SK-N-SH (cell line): ENCODE results near the gene HDAC4. TPM values are rescaled to one million over a fixed set of nuclear protein-coding genes. Genes with fewer than 3 reads are reported as not detected.

Experiments used
- CTCF ChIA-PET: fragments of 300-600, 350-600 bp; formaldehyde crosslinking; extraction: SDS; loops from one replicate; lab custom pipeline; 2021; lab: Yijun Ruan, JAX
- POLR2A ChIA-PET: fragments of 350-600 bp; sonication (Branson Sonifier 250); formaldehyde crosslinking; extraction: SDS; loops from one replicate; lab custom pipeline; 2020; ENCODE audit warnings: antibody characterized with exemption, inconsistent platforms; lab: Yijun Ruan, JAX
- DNase-seq: peaks from one replicate; pipeline ENCODE4 v3.0.0; 2012
- H2AFZ ChIP-seq: fragments of 200-600 bp; sonication (generic); 2 replicates; pipeline ENCODE4 v1.8.1; 2016; ENCODE audit warnings: antibody characterized with exemption, mild to moderate bottlenecking, low read depth
- H3F3A ChIP-seq: fragments of 200-600 bp; sonication (generic); replicated peaks from 2 replicates; pipeline ENCODE3; 2016; ENCODE audit warnings: antibody characterized with exemption, mild to moderate bottlenecking; ENCODE audit not compliant: insufficient read depth
- H3K27ac ChIP-seq, 2 experiments: fragments of 200-500 bp in 1 of 2; fragments of 200-600 bp in 1 of 2; sonication (Bioruptor generic) in 1 of 2; sonication (generic), shearing (Covaris generic) in 1 of 2; 2 replicates each; pipeline versions ENCODE4 v1.5.1 to v1.6.1; 2014 to 2016; ENCODE audit warnings: low read depth in 2 of 2, inconsistent platforms in 1 of 2, low read length in 1 of 2, mild to moderate bottlenecking in 1 of 2, mixed read lengths in 1 of 2
- H3K27me3 ChIP-seq: fragments of 200-600 bp; sonication (generic), shearing (Covaris generic); 2 replicates; pipeline ENCODE4 v1.6.1; 2016; ENCODE audit warnings: mixed run types; ENCODE audit not compliant: insufficient read depth
- H3K36me3 ChIP-seq, 2 experiments: fragments of 200-500 bp in 1 of 2; fragments of 200-600 bp in 1 of 2; sonication (Bioruptor generic) in 1 of 2; sonication (generic) in 1 of 2; replicated peaks in 1 of 2; 2 replicates each; pipeline versions ENCODE3 to v1.5.1; 2014 to 2016; ENCODE audit warnings: low read length in 1 of 2, mild to moderate bottlenecking in 1 of 2; ENCODE audit not compliant: insufficient read depth in 2 of 2, control insufficient read depth in 1 of 2
- H3K4me1 ChIP-seq, 2 experiments: fragments of 200-500 bp in 1 of 2; fragments of 200-600 bp in 1 of 2; sonication (Bioruptor generic) in 1 of 2; sonication (generic), shearing (Covaris generic) in 1 of 2; 2 replicates each; pipeline versions ENCODE4 v1.5.1 to v1.6.1; 2014 to 2016; ENCODE audit warnings: low read depth in 1 of 2, low read length in 1 of 2, mixed run types in 1 of 2; ENCODE audit not compliant: insufficient read depth in 2 of 2, control insufficient read depth in 1 of 2
- H3K4me2 ChIP-seq: fragments of 200-600 bp; sonication (generic), shearing (Covaris generic); 2 replicates; pipeline ENCODE4 v1.6.1; 2017; ENCODE audit warnings: mixed run types
- H3K4me3 ChIP-seq, 2 experiments: fragments of 200-500 bp in 1 of 2; fragments of 200-600 bp in 1 of 2; sonication (Bioruptor generic) in 1 of 2; sonication (generic), shearing (Covaris generic) in 1 of 2; 2 replicates each; pipeline versions ENCODE4 v1.5.1 to v1.8.1; 2014 to 2016; ENCODE audit warnings: low read depth in 2 of 2, inconsistent platforms in 1 of 2, low read length in 1 of 2, mild to moderate bottlenecking in 1 of 2, mixed read lengths in 1 of 2, moderate library complexity in 1 of 2
- H3K79me2 ChIP-seq: fragments of 200-600 bp; sonication (generic); 2 replicates; pipeline ENCODE4 v1.8.1; 2017; ENCODE audit warnings: mild to moderate bottlenecking; ENCODE audit not compliant: insufficient read depth
- H3K9ac ChIP-seq: fragments of 200-600 bp; sonication (generic); 2 replicates; pipeline ENCODE4 v1.6.1; 2017; ENCODE audit warnings: mixed run types
- H3K9me2 ChIP-seq: fragments of 200-600 bp; sonication (generic); 2 replicates; pipeline ENCODE4 v1.6.1; 2017; ENCODE audit warnings: mixed run types
- H3K9me3 ChIP-seq: fragments of 200-600 bp; sonication (generic); 2 replicates; pipeline ENCODE4 v1.6.1; 2017; ENCODE audit warnings: mixed run types, mild to moderate bottlenecking, moderate library complexity
- H4K20me1 ChIP-seq: fragments of 200-600 bp; sonication (generic); 2 replicates; pipeline ENCODE4 v1.6.1; 2017; ENCODE audit warnings: mild to moderate bottlenecking, mixed run types; ENCODE audit not compliant: insufficient read depth
- CHD2 ChIP-seq: fragments of 150-350 bp; IDR thresholded peaks from 2 replicates; pipeline ENCODE4 v1.6.1; 2018; ENCODE audit warnings: low read length; ENCODE audit not compliant: partially characterized antibody
- ELF1 ChIP-seq: IDR thresholded peaks from 2 replicates; pipeline ENCODE4 v1.4.0; 2012
- EP300 ChIP-seq, 2 experiments: IDR thresholded peaks; 2 replicates each; pipeline versions ENCODE4 v1.4.0 to v1.6.1; 2012; ENCODE audit warnings: borderline replicate concordance in 1 of 2, low read depth in 1 of 2, low read length in 1 of 2
- EZH2phosphoT487 ChIP-seq: fragments of 200-600 bp; sonication (generic); IDR thresholded peaks from 2 replicates; pipeline ENCODE4 v1.6.1; 2017; ENCODE audit warnings: low read depth, mixed run types, mild to moderate bottlenecking, antibody characterized with exemption, moderate library complexity, borderline replicate concordance
- JUND ChIP-seq: IDR thresholded peaks from 2 replicates; pipeline ENCODE4 v1.4.0; 2012
- MEF2A ChIP-seq: IDR thresholded peaks from 2 replicates; pipeline ENCODE4 v1.4.0; 2012; ENCODE audit warnings: low read depth, borderline replicate concordance
- MXI1 ChIP-seq: IDR thresholded peaks from 2 replicates; pipeline ENCODE4 v1.6.1; 2012; ENCODE audit warnings: mild to moderate bottlenecking, low read depth, low read length, improper control_type of control experiment
- NFIC ChIP-seq: IDR thresholded peaks from 2 replicates; pipeline ENCODE4 v1.4.0; 2012; ENCODE audit warnings: borderline replicate concordance
- POLR2AphosphoS5 ChIP-seq: IDR thresholded peaks from 2 replicates; pipeline ENCODE4 v1.6.1; 2012; ENCODE audit warnings: low read depth, low read length
- RCOR1 ChIP-seq: fragments of 150-350 bp; IDR thresholded peaks from 2 replicates; pipeline ENCODE4 v1.6.1; 2017; ENCODE audit warnings: antibody characterized with exemption, low read length
- RXRA ChIP-seq: IDR thresholded peaks from 2 replicates; pipeline ENCODE4 v1.4.0; 2012; ENCODE audit warnings: low read depth, mild to moderate bottlenecking, borderline replicate concordance
- SIN3A ChIP-seq: IDR thresholded peaks from 2 replicates; pipeline ENCODE4 v1.6.1; 2012; ENCODE audit warnings: low read depth, mild to moderate bottlenecking, low read length, moderate library complexity, borderline replicate concordance
- SMC3 ChIP-seq: IDR thresholded peaks from 2 replicates; pipeline ENCODE4 v1.6.1; 2012; ENCODE audit warnings: low read depth, low read length, improper control_type of control experiment
- TEAD4 ChIP-seq: IDR thresholded peaks from 2 replicates; pipeline ENCODE4 v1.4.0; 2012; ENCODE audit warnings: mild to moderate bottlenecking, borderline replicate concordance; ENCODE audit not compliant: insufficient read depth
- WGBS: methylation state at CpG from one replicate; pipeline ENCODE4 v1.1.6; 2017; ENCODE audit warnings: low lambda C conversion rate; 5-methylcytosine and 5-hydroxymethylcytosine counted together
- polyA plus RNA-seq, 3 experiments: library from polyadenylated mRNA; depleted of rRNA; stranded (reverse); fragments of >200 nt; gene quantifications; 2 replicates each; pipeline ENCODE4 v1.2.3, GENCODE V29; 2012
- TF ChIP-seq, protein P1 (sequence below): IDR thresholded peaks from 2 replicates; pipeline ENCODE4 v1.4.0; 2012; ENCODE audit warnings: low read depth, borderline replicate concordance
- TF ChIP-seq, protein P2 (sequence below): fragments of 200-600 bp; sonication (generic); IDR thresholded peaks from 2 replicates; pipeline ENCODE4 v1.6.1; 2017; ENCODE audit warnings: antibody characterized with exemption, mild to moderate bottlenecking, moderate library complexity
- TF ChIP-seq, protein P3 (sequence below): fragments of 150-350 bp; IDR thresholded peaks from 2 replicates; pipeline ENCODE4 v1.6.1; 2017; ENCODE audit warnings: antibody characterized with exemption, low read length, low read depth, borderline replicate concordance
- TF ChIP-seq, protein P4 (sequence below): IDR thresholded peaks from 2 replicates; pipeline ENCODE4 v1.6.1; 2012; ENCODE audit warnings: mild to moderate bottlenecking, low read depth, low read length, moderate library complexity
- TF ChIP-seq, protein P5 (sequence below): IDR thresholded peaks from 2 replicates; pipeline ENCODE4 v1.4.0; 2012; ENCODE audit warnings: low read depth, borderline replicate concordance

Gene HDAC4
- polyA plus RNA-seq, 1 of the 3 experiments (the other 2 are of a cell fraction): 5.5 TPM

DNA sequence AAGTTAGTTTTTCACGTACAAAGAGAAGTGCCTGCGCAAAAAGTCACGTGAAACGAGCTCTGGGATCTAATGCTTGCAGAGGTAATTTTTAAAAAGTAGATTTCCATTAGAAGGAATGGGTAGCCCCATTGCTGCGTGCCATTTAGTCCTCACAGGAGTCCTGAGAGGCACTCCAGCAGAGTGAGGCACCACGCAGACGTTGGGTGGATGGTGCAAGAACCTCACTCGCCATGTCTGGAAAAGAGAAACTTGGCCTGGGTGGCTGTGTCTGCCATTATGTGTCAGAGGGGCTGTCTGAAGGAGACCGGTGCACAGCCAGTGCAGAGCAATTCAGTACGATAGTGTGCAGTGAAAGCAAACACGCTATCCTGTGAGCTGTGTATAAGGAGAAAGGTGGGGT, 1.8 kb upstream of the HDAC4 start:
- H3K9me2 ChIP-seq: no peaks in the 10 kb centered on the region
- H3K27ac ChIP-seq: no peak overlapping the region
- H4K20me1 ChIP-seq: peaks cover 7% of the 10 kb centered on the region; the same call in 1 of the 2 replicates
- H3K4me1 ChIP-seq: peaks cover 15 to 23% of the 10 kb centered on the region in 2 experiments; a peak in 3 of 4 replicates
- ChIA-PET POLR2A (no interaction called here), CTCF (interaction anchor here (0.6 to 1.2 kb wide), 2 partner anchors 99 to 459 kb away, joined by 3 to 4 read pairs; no protein-coding TSS in a partner anchor)
- H3K4me3 ChIP-seq: no peak overlapping the region
- WGBS: 96% methylated on average over 11 of the region's 11 CpGs
- no peaks in the 10 kb centered on the region for H3K9me3 ChIP-seq
- H3K79me2 ChIP-seq: peaks cover 23% of the 10 kb centered on the region
- no peak overlapping the region for H3K9ac ChIP-seq
- H3K4me2 ChIP-seq: peak overlapping the region; percentile 84; the same call in 1 of the 2 replicates
- no peak for DNase-seq
- H2AFZ ChIP-seq: no peak overlapping the region; the same call in 1 of the 2 replicates
- no peak for TF ChIP-seq EP300 (IDR thresholded peaks at IDR 0.05; ENCODE audit: borderline replicate concordance in 1 of 2, low read depth in 1 of 2, low read length in 1 of 2)
- TF ChIP-seq, protein P1, sequence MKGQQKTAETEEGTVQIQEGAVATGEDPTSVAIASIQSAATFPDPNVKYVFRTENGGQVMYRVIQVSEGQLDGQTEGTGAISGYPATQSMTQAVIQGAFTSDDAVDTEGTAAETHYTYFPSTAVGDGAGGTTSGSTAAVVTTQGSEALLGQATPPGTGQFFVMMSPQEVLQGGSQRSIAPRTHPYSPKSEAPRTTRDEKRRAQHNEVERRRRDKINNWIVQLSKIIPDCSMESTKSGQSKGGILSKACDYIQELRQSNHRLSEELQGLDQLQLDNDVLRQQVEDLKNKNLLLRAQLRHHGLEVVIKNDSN: no peak
- no peak for TF ChIP-seq EZH2phosphoT487
- TF ChIP-seq SIN3A: no peak
- no peak for TF ChIP-seq MEF2A
- no peak for TF ChIP-seq RXRA
- TF ChIP-seq, protein P2, sequence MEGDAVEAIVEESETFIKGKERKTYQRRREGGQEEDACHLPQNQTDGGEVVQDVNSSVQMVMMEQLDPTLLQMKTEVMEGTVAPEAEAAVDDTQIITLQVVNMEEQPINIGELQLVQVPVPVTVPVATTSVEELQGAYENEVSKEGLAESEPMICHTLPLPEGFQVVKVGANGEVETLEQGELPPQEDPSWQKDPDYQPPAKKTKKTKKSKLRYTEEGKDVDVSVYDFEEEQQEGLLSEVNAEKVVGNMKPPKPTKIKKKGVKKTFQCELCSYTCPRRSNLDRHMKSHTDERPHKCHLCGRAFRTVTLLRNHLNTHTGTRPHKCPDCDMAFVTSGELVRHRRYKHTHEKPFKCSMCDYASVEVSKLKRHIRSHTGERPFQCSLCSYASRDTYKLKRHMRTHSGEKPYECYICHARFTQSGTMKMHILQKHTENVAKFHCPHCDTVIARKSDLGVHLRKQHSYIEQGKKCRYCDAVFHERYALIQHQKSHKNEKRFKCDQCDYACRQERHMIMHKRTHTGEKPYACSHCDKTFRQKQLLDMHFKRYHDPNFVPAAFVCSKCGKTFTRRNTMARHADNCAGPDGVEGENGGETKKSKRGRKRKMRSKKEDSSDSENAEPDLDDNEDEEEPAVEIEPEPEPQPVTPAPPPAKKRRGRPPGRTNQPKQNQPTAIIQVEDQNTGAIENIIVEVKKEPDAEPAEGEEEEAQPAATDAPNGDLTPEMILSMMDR: no peak
- no peak for TF ChIP-seq POLR2AphosphoS5
- no peak for TF ChIP-seq RCOR1
- TF ChIP-seq TEAD4: no peak
- no peak for TF ChIP-seq CHD2
- TF ChIP-seq, protein P3, sequence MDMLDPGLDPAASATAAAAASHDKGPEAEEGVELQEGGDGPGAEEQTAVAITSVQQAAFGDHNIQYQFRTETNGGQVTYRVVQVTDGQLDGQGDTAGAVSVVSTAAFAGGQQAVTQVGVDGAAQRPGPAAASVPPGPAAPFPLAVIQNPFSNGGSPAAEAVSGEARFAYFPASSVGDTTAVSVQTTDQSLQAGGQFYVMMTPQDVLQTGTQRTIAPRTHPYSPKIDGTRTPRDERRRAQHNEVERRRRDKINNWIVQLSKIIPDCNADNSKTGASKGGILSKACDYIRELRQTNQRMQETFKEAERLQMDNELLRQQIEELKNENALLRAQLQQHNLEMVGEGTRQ: no peak
- TF ChIP-seq, protein P4, sequence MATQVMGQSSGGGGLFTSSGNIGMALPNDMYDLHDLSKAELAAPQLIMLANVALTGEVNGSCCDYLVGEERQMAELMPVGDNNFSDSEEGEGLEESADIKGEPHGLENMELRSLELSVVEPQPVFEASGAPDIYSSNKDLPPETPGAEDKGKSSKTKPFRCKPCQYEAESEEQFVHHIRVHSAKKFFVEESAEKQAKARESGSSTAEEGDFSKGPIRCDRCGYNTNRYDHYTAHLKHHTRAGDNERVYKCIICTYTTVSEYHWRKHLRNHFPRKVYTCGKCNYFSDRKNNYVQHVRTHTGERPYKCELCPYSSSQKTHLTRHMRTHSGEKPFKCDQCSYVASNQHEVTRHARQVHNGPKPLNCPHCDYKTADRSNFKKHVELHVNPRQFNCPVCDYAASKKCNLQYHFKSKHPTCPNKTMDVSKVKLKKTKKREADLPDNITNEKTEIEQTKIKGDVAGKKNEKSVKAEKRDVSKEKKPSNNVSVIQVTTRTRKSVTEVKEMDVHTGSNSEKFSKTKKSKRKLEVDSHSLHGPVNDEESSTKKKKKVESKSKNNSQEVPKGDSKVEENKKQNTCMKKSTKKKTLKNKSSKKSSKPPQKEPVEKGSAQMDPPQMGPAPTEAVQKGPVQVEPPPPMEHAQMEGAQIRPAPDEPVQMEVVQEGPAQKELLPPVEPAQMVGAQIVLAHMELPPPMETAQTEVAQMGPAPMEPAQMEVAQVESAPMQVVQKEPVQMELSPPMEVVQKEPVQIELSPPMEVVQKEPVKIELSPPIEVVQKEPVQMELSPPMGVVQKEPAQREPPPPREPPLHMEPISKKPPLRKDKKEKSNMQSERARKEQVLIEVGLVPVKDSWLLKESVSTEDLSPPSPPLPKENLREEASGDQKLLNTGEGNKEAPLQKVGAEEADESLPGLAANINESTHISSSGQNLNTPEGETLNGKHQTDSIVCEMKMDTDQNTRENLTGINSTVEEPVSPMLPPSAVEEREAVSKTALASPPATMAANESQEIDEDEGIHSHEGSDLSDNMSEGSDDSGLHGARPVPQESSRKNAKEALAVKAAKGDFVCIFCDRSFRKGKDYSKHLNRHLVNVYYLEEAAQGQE: no peak
- TF ChIP-seq MXI1: no peak
- TF ChIP-seq SMC3: no peak
- TF ChIP-seq, protein P5, sequence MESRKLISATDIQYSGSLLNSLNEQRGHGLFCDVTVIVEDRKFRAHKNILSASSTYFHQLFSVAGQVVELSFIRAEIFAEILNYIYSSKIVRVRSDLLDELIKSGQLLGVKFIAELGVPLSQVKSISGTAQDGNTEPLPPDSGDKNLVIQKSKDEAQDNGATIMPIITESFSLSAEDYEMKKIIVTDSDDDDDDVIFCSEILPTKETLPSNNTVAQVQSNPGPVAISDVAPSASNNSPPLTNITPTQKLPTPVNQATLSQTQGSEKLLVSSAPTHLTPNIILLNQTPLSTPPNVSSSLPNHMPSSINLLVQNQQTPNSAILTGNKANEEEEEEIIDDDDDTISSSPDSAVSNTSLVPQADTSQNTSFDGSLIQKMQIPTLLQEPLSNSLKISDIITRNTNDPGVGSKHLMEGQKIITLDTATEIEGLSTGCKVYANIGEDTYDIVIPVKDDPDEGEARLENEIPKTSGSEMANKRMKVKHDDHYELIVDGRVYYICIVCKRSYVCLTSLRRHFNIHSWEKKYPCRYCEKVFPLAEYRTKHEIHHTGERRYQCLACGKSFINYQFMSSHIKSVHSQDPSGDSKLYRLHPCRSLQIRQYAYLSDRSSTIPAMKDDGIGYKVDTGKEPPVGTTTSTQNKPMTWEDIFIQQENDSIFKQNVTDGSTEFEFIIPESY: no peak
- no peak for TF ChIP-seq ELF1
- no peak for TF ChIP-seq NFIC
- no peak for TF ChIP-seq JUND
- no peaks in the 10 kb centered on the region for H3K27me3 ChIP-seq
- H3F3A ChIP-seq: no peaks in the 10 kb centered on the region
- no peaks in the 10 kb centered on the region for H3K36me3 ChIP-seq
